Measurements from ENCODE around the gene BLMH.

The BLMH gene, protein sequence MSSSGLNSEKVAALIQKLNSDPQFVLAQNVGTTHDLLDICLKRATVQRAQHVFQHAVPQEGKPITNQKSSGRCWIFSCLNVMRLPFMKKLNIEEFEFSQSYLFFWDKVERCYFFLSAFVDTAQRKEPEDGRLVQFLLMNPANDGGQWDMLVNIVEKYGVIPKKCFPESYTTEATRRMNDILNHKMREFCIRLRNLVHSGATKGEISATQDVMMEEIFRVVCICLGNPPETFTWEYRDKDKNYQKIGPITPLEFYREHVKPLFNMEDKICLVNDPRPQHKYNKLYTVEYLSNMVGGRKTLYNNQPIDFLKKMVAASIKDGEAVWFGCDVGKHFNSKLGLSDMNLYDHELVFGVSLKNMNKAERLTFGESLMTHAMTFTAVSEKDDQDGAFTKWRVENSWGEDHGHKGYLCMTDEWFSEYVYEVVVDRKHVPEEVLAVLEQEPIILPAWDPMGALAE

GRCh38 chr17:30291543-30292285, at the start of gene BLMH:
TSS of gene BLMH (minus strand) at chr17:30291944. CDS start at chr17:30291819, 125 bp downstream.
- DNase-seq (ENCODE audit: low read depth in 2 of 2): peak; percentile 72 to 76

- DNase-seq (ENCODE audit: low read depth in 2 of 2): no peak
Observed at GRCh38 chr17:30340801-30341356, 49.1 kb upstream of the BLMH start.

GRCh38 chr17:30339086-30339485, 47.3 kb upstream of the BLMH start:
- DNase-seq (ENCODE audit: low read depth in 2 of 2): no peak

GRCh38 chr17:30337393-30337999, 45.8 kb upstream of the BLMH start:
- DNase-seq (ENCODE audit: low read depth in 2 of 2): no peak

DNA sequence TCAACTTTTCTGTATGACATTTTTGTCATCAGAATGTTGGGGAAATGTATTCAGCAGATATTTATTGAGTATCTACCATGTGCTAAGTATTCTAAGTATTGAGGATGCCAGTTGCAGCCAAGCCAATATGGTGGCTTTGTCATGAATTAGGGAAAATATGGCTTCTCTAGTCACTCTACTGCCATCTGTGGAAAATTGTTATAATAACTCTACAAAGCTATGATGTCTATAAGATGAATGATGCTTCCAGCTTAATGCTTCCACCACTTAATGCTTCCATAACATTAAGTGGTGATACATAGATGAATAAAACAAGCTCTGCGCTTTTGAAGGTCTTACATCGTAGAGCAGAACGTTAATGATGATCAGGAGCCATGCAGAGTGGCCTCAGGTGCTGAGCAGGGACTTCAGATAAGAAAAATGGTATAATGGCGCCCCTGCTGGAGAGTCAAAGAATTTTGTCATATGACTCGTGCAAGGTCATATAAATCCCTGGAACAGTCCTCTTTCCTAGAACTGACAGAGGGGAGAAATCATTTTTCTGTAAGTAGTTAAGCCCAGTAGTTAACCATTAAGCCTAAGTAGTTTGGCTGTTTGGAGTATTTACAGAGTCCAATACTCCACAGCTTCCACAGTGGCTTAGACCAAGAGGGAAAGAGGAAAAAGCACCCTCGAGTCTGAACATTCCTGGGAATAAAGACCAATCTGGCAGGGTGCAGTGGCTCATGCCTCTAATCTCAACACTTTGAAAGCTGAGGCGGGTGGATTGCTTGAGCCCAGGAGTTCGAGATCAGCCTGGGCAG, 44.8 kb upstream of the BLMH start:
- DNase-seq (ENCODE audit: low read depth in 2 of 2): peak; percentile 33 to 36

DNA sequence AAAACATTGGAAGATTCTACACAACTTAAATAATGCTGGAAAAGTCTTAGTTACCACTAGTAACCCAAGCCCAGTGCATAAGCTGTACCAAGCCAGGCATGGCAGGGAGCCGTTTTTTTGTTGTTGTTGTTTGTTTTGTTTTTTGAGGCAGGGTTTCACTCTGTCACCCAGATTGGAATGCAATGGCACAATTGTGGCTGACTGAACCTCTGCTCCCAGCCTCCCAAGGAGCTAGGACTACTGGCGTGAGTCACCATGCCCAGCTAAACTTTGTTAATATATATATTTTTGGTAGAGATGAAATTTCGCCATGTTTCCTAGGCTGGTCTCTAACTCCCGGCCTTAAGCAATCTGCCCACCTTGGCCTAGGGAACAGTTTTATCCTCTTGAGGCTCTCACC, 42.7 kb upstream of the BLMH start:
- DNase-seq (ENCODE audit: low read depth in 2 of 2): no peak

- no peak for DNase-seq (ENCODE audit: low read depth in 2 of 2)
Observed at GRCh38 chr17:30333503-30334360, 42.0 kb upstream of the BLMH start, which contains the start of gene TMIGD1. TSS of gene TMIGD1 (minus strand) at chr17:30334057. CDS start at chr17:30332133, 1,924 bp downstream.

- DNase-seq (ENCODE audit: low read depth in 2 of 2): peak in 1 of 2 donors; percentile 26
Observed at GRCh38 chr17:30332057-30332542, 40.4 kb upstream of the BLMH start.

DNA sequence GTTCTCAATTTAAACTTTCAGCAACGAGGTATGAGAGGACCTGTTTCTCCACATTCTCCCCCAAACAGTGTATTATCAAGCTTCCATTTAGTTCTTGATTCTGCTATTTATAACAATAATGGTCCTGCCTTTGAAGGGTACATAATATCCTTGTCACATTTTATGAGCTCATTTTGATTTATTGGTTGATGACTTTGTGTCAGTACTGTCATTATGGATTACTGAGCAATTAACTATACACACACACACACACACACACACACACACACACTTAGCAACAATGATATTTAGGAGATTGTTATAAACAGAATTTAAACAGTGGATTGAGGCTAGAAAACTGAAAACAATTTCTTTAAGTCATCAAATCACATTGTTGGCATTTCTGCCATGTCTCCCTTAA, 35.1 kb upstream of the BLMH start:
- DNase-seq (ENCODE audit: low read depth in 2 of 2): no peak

GRCh38 chr17:30324723-30325122, 33.0 kb upstream of the BLMH start:
- DNase-seq (ENCODE audit: low read depth in 2 of 2): no peak

DNA sequence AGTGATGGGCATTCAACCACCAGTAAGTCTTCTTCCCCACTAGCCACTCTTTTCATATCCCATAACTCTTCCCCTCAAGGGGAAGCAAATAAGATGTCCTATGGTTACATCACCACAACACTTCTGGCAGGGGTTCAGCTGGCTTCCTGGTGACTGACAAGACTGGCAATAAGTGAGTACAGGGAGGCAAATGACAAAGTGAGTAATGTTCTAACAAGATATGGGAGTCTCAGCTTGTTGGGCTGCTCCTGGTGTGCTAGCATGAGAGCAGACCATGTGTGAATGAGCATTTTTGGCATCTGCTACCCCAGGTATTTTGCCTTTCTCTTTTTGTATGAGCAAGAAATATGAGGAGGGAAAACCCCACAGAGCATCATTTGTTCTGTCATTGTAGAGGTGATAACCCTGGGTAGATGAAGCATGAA, 32.2 kb upstream of the BLMH start:
- no peak for DNase-seq (ENCODE audit: low read depth in 2 of 2)

GRCh38 chr17:30323262-30323894, 31.6 kb upstream of the BLMH start:
- no peak for DNase-seq (ENCODE audit: low read depth in 2 of 2)

GRCh38 chr17:30321314-30321713, 29.6 kb upstream of the BLMH start:
- DNase-seq (ENCODE audit: low read depth in 2 of 2): no peak

- no peak for DNase-seq (ENCODE audit: low read depth in 2 of 2)
Observed at GRCh38 chr17:30318155-30318554, 26.4 kb upstream of the BLMH start.

DNA sequence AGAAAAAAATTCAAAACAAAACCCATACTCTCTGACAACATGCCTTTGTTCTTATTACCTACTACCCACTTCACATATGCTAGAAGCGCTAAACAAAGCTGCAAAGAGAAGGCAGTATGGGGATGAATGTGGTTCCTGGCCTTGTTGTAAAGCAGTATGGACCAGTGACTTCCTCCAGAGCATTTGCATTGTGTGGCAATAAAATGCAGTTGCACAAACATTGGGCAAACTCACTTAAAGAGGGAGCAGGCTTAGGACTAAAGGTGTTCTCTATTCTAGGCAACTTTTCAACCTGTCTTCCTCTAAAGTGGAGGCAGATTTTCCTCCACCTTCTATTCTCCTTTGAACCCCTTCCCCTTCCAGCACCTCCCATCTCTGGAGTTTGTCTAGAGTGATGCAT, 25.0 kb upstream of the BLMH start:
- no peak for DNase-seq (ENCODE audit: low read depth in 2 of 2)

GRCh38 chr17:30315106-30315505, 23.4 kb upstream of the BLMH start:
- no peak for DNase-seq (ENCODE audit: low read depth in 2 of 2)

GRCh38 chr17:30314474-30314873, 22.7 kb upstream of the BLMH start:
- no peak for DNase-seq (ENCODE audit: low read depth in 2 of 2)

GRCh38 chr17:30312226-30312625, 20.5 kb upstream of the BLMH start:
- DNase-seq (ENCODE audit: low read depth in 2 of 2): no peak

GRCh38 chr17:30310562-30310961, 18.8 kb upstream of the BLMH start:
- no peak for DNase-seq (ENCODE audit: low read depth in 2 of 2)

GRCh38 chr17:30309591-30309990, 17.8 kb upstream of the BLMH start:
- no peak for DNase-seq (ENCODE audit: low read depth in 2 of 2)
